Measurements from ENCODE around the gene CABLES1.

Gene CABLES1

DNA sequence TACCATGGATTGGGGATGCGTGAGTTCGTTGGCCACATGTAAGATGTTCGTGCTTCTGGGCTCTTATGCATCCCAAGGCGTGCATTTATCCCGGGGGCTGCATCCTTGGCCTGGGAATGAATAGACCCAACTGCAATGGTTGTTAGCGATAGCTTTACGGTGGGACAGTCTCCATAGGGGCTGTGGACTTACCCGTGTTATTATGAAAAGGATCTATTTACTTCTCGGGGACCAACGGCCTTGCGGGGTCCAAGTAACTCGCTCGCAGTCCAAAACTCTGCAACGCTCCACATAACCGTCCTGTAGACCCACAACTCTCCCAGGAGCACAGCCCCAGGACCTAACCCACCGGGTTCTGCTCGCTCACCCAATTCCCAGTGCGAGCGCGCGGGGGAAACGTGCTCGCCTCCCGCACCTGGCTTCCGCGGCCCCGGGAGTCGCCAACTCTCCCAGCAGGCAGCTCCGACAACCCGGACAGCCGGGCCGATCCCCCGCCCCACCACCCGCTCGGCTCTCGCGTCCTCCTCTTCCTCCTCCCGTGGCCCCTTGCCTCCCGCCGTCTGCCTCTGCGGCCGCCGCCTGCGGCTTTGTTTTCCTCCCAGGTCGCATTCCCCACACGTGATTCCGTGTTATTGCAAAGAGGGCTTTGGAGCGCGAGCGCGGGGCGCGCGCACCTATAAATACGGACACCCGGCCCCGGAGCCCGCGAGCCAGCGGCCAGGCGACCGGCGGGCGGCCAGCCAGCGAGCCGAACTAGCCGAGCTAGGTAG lies at the start of gene CABLES1 (continued):
- TF ChIP-seq, protein P1, sequence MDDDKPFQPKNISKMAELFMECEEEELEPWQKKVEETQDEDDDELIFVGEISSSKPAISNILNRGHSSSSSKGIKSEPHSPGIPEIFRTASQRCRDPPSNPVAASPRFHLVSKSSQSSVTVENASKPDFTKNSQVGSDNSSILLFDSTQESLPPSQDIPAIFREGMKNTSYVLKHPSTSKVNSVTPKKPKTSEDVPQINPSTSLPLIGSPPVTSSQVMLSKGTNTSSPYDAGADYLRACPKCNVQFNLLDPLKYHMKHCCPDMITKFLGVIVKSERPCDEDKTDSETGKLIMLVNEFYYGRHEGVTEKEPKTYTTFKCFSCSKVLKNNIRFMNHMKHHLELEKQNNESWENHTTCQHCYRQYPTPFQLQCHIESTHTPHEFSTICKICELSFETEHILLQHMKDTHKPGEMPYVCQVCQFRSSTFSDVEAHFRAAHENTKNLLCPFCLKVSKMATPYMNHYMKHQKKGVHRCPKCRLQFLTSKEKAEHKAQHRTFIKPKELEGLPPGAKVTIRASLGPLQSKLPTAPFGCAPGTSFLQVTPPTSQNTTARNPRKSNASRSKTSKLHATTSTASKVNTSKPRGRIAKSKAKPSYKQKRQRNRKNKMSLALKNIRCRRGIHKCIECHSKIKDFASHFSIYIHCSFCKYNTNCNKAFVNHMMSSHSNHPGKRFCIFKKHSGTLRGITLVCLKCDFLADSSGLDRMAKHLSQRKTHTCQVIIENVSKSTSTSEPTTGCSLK (tag by site-specific recombination; IDR thresholded peaks at IDR 0.05), result no peak
- TF ChIP-seq ZBTB17 (tag by site-specific recombination; IDR thresholded peaks at IDR 0.05) (peak; percentile 66), ZNF664 (tag by site-specific recombination; IDR thresholded peaks at IDR 0.05) (no peak), ZNF777 (tag by site-specific recombination; IDR thresholded peaks at IDR 0.05; ENCODE audit: borderline replicate concordance) (peak; percentile 75), ZNF354C (tag by site-specific recombination; IDR thresholded peaks at IDR 0.05; ENCODE audit: borderline replicate concordance, low read depth) (no peak), ZNF623 (tag by site-specific recombination; IDR thresholded peaks at IDR 0.05) (no peak), ZBTB20 (tag by site-specific recombination; IDR thresholded peaks at IDR 0.05) (peak; percentile 82), OSR2 (tag by site-specific recombination; IDR thresholded peaks at IDR 0.05) (peak; percentile 59), ZNF341 (tag by site-specific recombination; IDR thresholded peaks at IDR 0.05; ENCODE audit: low read depth) (peak; percentile 82), ZNF16 (tag by site-specific recombination; IDR thresholded peaks at IDR 0.05; ENCODE audit: low read depth) (no peak), ZNF510 (tag by site-specific recombination; IDR thresholded peaks at IDR 0.05; ENCODE audit: insufficient replicate concordance) (no peak), ZNF610 (tag by site-specific recombination; IDR thresholded peaks at IDR 0.05; ENCODE audit: borderline replicate concordance) (peak; percentile 78), ZNF19 (tag by site-specific recombination; IDR thresholded peaks at IDR 0.05; ENCODE audit: low read depth) (no peak), ZNF121 (tag by site-specific recombination; IDR thresholded peaks at IDR 0.05) (no peak), TCF7L2 (IDR thresholded peaks at IDR 0.05; ENCODE audit: borderline replicate concordance, low read depth, low read length) (0 out of 2 replicates have a peak, but pooled peaks have one; percentile 18), ZNF600 (tag by site-specific recombination; IDR thresholded peaks at IDR 0.05) (peak; percentile 52; the same call in 1 of the 2 replicates), GLIS1 (tag by site-specific recombination; IDR thresholded peaks at IDR 0.05) (peak; percentile 98)
- TF ChIP-seq, protein P2, sequence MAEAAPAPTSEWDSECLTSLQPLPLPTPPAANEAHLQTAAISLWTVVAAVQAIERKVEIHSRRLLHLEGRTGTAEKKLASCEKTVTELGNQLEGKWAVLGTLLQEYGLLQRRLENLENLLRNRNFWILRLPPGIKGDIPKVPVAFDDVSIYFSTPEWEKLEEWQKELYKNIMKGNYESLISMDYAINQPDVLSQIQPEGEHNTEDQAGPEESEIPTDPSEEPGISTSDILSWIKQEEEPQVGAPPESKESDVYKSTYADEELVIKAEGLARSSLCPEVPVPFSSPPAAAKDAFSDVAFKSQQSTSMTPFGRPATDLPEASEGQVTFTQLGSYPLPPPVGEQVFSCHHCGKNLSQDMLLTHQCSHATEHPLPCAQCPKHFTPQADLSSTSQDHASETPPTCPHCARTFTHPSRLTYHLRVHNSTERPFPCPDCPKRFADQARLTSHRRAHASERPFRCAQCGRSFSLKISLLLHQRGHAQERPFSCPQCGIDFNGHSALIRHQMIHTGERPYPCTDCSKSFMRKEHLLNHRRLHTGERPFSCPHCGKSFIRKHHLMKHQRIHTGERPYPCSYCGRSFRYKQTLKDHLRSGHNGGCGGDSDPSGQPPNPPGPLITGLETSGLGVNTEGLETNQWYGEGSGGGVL (tag by site-specific recombination; IDR thresholded peaks at IDR 0.05), result peak; percentile 71
- TF ChIP-seq, protein P3, sequence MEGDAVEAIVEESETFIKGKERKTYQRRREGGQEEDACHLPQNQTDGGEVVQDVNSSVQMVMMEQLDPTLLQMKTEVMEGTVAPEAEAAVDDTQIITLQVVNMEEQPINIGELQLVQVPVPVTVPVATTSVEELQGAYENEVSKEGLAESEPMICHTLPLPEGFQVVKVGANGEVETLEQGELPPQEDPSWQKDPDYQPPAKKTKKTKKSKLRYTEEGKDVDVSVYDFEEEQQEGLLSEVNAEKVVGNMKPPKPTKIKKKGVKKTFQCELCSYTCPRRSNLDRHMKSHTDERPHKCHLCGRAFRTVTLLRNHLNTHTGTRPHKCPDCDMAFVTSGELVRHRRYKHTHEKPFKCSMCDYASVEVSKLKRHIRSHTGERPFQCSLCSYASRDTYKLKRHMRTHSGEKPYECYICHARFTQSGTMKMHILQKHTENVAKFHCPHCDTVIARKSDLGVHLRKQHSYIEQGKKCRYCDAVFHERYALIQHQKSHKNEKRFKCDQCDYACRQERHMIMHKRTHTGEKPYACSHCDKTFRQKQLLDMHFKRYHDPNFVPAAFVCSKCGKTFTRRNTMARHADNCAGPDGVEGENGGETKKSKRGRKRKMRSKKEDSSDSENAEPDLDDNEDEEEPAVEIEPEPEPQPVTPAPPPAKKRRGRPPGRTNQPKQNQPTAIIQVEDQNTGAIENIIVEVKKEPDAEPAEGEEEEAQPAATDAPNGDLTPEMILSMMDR (tag by site-specific recombination; IDR thresholded peaks at IDR 0.05), result peak; percentile 27
- TF ChIP-seq, protein P4, sequence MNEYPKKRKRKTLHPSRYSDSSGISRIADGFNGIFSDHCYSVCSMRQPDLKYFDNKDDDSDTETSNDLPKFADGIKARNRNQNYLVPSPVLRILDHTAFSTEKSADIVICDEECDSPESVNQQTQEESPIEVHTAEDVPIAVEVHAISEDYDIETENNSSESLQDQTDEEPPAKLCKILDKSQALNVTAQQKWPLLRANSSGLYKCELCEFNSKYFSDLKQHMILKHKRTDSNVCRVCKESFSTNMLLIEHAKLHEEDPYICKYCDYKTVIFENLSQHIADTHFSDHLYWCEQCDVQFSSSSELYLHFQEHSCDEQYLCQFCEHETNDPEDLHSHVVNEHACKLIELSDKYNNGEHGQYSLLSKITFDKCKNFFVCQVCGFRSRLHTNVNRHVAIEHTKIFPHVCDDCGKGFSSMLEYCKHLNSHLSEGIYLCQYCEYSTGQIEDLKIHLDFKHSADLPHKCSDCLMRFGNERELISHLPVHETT (tag by site-specific recombination; IDR thresholded peaks at IDR 0.05), result 0 out of 2 replicates have a peak, but pooled peaks have one; percentile 18
- TF ChIP-seq, protein P5, sequence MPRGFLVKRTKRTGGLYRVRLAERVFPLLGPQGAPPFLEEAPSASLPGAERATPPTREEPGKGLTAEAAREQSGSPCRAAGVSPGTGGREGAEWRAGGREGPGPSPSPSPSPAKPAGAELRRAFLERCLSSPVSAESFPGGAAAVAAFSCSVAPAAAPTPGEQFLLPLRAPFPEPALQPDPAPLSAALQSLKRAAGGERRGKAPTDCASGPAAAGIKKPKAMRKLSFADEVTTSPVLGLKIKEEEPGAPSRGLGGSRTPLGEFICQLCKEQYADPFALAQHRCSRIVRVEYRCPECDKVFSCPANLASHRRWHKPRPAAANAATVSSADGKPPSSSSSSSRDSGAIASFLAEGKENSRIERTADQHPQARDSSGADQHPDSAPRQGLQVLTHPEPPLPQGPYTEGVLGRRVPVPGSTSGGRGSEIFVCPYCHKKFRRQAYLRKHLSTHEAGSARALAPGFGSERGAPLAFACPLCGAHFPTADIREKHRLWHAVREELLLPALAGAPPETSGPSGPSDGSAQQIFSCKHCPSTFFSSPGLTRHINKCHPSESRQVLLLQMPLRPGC (tag by site-specific recombination; IDR thresholded peaks at IDR 0.05), result peak; percentile 52; the same call in 1 of the 2 replicates
- TF ChIP-seq, protein P6, sequence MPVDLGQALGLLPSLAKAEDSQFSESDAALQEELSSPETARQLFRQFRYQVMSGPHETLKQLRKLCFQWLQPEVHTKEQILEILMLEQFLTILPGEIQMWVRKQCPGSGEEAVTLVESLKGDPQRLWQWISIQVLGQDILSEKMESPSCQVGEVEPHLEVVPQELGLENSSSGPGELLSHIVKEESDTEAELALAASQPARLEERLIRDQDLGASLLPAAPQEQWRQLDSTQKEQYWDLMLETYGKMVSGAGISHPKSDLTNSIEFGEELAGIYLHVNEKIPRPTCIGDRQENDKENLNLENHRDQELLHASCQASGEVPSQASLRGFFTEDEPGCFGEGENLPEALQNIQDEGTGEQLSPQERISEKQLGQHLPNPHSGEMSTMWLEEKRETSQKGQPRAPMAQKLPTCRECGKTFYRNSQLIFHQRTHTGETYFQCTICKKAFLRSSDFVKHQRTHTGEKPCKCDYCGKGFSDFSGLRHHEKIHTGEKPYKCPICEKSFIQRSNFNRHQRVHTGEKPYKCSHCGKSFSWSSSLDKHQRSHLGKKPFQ (tag by site-specific recombination; IDR thresholded peaks at IDR 0.05), result no peak
- TF ChIP-seq, protein P7, sequence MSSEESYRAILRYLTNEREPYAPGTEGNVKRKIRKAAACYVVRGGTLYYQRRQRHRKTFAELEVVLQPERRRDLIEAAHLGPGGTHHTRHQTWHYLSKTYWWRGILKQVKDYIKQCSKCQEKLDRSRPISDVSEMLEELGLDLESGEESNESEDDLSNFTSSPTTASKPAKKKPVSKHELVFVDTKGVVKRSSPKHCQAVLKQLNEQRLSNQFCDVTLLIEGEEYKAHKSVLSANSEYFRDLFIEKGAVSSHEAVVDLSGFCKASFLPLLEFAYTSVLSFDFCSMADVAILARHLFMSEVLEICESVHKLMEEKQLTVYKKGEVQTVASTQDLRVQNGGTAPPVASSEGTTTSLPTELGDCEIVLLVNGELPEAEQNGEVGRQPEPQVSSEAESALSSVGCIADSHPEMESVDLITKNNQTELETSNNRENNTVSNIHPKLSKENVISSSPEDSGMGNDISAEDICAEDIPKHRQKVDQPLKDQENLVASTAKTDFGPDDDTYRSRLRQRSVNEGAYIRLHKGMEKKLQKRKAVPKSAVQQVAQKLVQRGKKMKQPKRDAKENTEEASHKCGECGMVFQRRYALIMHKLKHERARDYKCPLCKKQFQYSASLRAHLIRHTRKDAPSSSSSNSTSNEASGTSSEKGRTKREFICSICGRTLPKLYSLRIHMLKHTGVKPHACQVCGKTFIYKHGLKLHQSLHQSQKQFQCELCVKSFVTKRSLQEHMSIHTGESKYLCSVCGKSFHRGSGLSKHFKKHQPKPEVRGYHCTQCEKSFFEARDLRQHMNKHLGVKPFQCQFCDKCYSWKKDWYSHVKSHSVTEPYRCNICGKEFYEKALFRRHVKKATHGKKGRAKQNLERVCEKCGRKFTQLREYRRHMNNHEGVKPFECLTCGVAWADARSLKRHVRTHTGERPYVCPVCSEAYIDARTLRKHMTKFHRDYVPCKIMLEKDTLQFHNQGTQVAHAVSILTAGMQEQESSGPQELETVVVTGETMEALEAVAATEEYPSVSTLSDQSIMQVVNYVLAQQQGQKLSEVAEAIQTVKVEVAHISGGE (tag by site-specific recombination; conservative IDR thresholded peaks at IDR 0.05; ENCODE audit: low read depth), result peak; percentile 45
